ENCODE measurements around the gene GSAP.
"Not testable (repeated sequence)": the region's sequence is repeated elsewhere in the genome, so short reads cannot be mapped to it uniquely, and the experiment has no call there.

The GSAP gene

DNA sequence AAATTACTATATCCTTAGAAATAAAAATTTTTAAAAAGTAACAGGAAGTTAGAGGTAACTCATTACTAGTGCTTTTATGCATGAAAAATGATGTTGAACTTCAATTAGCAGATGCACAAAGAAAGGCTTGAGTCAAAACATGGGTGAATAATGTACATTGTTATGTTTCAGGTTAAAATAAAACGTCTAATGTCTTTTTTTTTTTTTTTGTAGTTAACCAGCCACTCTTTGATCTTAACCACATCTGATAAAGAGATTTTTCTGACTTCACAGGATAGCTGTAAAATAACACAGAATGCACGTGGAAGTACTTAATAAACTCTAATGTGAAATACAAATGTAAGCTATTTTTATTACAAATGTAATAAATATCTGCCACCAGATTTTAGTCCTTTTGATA lies 61.7 kb downstream of the GSAP start:
- DNase-seq, result no peak

DNA sequence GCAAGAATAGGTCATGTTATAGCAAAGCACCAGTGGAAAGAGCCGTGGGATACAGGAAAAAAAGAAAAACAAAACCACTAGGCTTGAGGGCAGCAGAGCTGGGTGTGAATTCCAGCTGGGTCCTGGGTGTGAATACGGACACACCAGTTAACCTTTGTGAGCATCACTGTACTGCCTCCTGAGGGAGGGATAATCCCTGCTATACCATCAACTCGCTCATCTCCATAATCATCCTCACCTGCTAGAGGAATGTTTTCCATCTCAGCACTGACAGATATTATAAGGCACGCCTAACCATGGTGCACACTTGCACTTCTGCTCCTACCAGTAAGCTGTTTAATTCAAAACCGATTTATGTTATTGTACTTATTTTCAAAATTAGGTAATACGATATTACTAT lies 62.2 kb downstream of the GSAP start:
- no peak for DNase-seq

DNA sequence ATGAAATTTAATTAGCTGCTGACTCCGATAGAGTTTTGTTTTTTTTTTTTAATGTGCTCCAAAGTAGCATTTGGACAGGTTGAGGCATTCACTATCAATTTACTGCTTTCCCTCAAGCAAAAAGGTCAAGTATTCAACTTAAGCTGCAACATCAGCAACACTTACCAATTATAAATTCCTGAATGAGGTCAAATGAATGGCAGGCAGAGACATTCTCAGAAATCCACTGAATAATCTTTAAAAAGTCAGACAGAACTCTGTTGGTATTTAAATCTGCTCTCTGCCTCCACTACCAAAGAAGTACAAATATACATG lies 62.8 kb downstream of the GSAP start:
- DNase-seq, result no peak

DNA sequence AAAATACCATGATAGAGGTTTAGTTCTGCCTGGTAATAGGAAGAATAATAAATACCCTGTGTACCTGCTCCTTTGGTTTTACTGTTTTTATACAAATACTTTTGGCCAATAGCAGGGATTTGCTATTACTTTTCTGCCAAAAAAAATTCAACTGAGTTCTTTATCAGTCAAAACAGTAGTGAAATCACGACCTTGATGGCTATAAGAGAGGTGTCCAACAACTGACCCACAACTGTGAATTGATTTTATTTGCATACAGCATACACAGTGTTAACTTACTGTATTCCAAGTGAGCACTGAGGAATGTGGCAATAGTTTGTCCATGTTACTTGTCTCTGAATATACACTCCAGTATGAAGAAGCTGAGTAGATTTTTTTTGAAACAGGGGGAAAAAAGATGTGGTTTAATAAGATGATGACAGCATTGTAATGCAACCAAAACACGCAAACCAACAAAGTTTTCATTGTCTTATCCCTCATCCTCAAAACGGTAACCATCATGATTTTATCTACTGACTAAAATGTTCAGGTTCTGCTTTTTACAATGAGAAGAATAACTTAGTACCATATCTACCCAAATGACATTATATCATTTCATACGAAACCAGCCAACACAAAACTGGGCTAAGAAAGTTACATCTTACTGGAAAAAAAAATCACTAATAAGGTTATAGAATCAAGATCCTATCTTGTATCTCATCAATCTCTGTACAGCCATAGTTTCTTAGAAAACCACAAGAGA lies 63.3 kb downstream of the GSAP start:
- DNase-seq, result no peak

DNA sequence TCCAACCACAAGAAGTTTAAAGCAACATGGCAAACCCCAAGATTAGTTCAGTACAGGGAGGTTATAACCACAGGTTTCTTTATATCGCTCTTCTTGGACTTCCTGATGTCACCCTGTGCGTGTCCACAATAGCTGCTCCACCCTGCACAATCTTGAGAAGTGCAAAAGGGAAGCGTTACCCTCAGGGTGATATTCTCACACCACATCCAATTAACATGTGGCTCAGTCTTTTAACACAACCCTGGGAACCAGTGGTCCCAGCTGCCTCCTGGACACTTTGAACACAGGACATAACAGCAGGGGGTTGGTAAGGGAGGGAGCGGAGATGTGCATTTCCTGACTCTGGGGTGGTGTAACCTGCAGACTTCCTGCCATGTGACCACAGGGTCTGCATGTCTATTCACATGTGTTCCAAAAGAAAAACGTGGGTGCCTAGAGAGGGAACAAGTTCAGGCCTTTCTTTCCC lies 64.6 kb downstream of the GSAP start:
- peak; percentile 63 for DNase-seq

DNA sequence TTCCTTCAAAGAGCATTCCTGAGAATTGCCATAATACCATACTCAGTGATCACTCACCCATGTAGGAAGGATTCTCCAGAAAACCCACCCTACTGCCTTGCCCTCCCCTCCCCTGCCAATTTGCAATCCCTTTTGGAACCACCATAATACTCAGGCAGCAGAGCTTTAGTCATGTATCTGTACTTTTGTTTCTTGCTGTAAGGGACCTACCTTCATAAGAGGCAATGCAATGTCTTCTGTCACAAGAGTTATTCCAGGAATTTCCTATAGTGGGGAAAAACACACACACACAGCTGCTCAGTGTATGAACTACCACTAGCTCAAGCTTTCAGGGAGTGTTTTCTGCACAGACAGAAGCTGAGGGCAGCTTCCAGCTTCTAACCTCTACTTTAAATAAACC lies 67.0 kb downstream of the GSAP start:
- DNase-seq, result no peak

DNA sequence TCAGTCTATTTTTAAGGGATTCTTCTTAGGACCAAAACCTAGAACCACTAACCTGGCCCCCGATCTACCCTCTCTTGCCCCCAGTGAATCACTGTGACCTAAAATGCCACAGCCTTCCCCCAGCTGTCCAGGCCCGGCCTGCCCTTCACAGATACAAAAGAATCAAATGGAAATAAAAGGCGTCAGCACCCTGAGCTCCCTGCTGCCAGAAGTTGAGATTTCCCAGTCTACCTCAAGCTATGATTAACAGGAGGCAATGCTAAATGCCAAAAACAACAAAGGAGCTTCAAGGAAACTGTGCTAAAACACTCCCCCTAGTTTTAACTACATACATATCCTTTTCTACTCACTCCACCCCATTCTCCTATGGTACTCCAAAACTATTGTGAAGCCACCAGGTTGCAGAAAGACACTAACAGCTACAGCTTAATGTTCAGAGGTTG lies 67.8 kb downstream of the GSAP start:
- DNase-seq, result no peak

DNA sequence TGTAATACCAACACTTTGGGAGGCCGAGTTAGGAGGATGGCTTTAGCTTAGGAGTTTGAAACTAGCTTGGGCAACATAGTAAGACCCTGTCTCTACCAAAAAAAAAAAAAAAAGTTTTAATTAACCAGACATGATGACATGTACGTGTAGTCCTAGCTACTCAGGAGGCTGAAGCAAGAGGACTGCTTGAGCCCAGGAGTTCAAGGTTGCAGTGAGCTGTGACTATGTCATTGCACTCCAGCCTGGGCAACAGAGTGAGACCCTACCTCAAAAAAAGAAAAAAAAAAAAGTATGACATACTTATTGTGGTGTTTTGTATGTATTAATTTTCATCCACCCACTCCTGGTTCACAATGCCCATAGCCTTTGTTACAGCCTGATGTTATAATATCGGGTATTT lies 69.7 kb downstream of the GSAP start:
- DNase-seq, result no peak

DNA sequence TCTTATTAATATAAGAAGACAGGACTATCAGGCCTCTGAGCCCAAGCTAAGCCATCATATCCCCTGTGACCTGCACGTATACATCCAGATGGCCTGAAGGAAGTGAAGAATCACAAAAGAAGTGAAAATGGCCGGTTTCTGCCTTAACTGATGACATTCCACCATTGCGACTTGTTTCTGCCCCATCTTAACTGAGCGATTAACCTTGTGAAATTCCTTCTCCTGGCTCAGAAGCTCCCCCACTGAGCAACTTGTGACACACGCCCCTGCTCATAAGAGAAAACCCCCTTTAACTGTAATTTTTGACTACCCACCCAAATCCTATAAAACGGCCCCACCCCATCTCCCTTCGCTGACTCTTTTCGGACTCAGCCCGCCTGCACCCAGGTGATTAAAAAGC lies 70.7 kb downstream of the GSAP start:
- not testable (repeated sequence) for DNase-seq

DNA sequence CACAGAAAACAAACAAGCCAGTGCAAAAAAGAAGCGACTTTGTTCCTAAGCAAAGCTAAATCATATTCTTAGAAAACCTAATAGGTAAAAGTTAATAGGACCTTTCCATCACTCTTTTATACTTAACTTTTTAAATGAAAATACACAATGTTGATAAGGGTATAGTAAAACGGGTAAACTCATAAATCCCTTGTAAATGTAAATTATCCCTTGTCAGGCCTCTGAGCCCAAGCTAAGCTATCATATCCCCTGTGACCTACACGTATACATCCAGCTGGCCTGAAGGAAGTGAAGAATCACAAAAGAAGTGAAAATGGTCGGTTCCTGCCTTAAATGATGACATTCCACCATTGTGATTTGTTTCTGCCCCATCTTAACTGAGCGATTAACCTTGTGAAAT lies 76.4 kb downstream of the GSAP start:
- no peak for DNase-seq

DNA sequence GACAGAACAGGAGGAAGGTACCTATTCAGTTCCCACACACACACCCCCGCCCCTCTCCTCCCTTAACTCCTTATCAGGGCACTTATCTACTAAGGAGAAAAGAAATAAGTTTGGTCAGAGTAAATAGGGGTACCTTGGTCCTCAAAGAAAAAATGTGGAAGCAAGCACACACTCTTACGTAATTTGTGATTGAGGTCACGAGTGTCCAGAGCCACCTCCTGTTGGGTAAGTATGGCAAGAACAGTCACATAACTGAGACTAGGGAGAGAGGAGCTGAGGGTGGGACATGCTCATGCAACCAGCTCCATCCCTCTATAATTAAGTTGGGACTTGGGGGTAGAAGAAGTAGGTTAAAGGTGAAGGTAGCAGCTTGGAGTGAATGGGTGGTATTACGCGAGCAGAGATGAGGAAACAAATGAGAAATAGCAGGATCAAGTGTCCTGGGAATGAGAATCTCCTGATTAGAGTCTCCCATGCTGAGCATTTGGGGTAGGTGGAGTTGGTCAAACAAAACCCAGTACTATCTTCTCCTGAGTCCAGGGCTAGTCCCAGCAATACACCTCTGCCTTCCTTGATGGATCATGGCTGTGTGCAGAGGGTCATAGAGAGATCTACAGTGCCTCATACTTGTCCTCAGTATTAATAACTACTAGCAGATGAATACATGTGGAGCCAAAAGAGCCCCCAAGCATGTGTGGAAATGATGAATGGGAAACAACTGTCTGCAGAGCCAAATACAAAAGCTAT lies 77.1 kb downstream of the GSAP start:
- no peak for DNase-seq

DNA sequence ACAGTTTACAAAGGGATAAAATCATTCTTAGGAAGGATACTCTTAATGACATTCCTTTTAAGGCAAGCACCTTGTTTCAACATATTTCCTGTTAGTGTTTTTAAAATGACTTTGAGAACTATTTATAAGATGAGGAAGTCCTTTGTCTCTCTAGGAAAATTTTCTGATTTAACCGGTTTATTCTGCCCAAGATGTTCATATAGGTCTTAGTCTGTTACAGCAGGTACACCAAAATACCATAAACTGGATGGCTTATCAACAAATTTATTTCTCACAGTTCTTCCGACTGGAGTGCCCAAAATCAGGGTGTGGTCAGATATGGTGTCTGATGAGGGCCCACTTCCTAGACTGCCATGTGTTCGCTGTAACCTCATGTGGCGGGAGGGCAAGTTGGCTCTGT lies 77.9 kb downstream of the GSAP start:
- no peak for DNase-seq

DNA sequence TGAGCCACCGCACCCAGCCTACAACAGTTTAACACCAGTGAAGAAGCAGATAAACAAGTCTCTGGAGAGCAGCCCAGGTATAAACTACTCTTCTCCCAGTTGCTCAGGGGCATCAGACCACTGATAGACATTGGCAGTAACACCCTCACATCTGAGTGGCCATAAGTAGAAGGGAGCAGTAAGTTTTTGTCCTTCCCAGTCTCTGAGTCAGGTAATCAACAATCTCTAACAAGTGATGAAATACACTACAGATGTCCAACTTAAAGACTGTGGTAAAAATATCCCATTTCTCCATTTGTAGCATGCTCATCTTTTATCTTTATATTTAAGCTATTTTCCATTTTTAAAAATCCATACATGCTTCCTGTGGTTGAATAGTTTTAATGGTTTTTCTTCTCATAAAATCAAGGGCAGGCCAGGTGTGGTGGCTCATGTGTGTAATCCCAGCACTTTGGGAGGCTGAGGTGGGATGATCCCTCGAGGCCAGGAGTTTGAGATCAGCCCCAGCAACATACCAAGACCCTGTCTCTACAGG lies 78.6 kb downstream of the GSAP start:
- DNase-seq, result no peak

DNA sequence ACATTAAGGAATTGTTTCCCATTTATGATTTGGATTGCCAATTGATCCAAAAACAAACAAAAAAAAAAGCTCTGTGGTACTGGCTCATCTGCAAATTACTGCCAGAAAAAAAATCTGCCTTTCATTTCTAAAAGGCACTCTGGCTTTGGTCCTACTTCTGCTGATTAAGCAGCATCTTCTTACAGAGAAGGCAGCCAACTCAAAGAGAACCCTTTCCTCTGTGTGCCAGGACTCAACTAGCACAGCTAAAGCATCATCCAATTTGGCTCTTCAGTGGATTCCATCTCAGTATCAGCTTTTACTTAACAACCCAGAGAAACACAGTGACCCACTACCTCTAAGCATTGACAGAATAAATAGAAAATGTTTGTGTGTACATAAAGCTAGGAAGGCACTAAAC lies 80.6 kb downstream of the GSAP start:
- no peak for DNase-seq

DNA sequence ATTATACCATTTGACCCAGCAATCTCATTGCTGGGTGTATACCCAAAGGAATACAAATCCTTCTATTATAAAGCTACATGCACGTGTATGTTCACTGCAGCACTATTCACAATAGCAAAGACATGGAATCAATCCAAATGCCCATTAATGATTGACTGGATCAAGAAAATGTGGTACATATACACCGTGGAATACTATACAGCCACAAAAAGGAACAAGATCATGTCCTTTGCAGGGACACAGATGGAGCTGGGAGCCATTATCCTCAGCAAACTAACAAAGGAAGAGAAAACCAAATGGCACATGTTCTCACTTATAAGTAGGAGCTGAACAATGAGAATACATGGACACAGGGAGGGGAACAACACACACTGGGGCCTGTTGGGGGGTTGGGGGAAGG lies 82.1 kb downstream of the GSAP start:
- not testable (repeated sequence) for DNase-seq

DNA sequence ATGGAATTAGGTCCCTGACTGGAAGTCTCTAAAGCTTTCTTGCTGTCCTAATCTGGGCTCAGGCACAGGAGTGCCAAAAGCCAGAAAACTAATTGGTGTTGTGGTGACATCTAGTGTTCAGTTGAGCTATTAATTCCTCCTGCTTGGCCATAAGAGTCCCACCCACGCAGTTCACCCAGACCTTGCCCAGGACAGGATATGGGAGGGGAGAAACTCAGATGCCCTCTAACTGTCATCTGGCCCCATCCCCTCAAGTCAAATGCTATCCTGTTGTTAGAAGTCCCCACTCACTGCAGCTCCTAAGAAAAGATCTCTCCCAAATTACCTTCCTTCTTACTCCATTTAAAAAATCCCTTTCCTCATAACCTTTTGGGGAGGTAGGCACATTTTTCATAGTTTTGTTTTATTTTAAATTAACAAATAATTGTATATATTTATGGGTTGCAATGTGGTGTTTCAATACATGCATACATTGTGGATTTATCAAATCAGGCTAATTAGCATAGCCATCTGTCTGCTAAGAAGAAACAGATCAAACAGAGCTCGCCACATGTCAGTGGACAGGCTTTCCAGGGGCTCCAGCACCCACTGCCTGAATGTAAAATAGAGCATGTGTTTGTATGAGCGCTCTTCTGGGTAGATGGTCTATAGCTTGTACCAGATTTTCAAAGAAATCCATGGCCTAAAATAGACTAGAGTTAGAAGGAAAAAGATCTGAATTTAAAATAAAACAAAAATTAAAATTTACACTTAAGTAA lies 84.0 kb downstream of the GSAP start:
- DNase-seq, result peak; percentile 48

DNA sequence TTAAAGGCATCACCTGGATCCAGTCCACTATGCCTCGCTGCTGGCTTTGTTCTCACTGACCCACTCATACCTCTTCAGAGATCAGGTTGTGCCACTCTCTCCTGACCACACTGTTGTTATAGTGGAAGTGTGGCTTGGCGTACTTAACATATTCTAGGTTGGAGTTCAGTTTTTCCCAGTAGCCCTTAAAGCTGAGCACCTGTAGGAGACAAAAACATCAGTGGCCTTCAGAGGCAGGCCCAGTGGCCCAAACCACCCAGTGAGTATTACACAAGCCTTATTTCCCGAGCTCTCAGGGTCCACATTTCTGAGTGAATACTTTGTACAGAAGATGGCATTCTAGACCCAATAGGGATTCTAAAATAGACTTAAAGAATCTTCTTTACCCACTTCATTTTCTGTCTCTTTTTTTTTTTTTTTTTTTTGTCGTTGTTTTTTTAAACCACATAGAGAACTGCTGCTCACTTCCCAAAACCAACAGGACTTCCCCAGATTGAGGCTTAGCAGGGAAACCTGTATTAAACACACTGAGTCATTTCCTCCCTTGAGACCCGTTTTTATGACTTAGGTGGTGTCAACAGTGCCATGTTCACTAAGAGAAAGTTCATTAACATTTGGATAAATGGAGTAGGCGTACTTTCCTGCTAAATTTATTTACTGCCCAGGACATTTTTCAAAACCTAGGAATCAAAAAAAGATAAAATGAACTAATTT lies 85.8 kb downstream of the GSAP start:
- DNase-seq, result no peak

DNA sequence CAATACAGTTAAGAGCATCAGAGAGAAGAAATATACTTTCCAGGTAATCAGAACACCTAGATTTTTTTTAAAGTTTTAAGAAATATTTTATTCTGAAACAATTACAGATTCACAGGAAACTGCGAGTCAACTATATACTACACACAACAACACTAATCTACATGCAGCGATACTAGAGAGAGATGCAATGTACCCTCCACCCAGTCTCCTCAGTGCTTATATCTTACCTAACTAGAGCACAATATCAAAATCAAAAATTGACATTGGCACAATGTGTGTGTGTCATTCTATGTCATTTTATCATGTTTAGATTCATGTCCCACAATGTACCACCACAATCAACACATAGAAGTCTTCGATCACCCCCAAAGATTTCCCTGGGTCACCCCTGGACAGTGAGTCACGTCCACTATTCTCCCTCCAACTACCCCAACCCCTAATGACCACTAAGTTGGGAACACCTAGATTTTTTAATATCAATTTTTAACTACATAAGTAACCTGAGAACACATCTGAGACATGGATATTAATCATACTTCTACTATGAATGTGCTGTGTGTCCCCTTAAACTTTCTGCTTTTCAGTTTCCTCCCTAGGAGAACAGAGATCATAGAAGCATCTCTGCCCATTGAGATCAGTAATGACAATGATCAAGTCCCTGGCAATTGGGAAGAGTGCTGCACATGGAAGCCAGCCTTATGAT lies 86.5 kb downstream of the GSAP start:
- no peak for DNase-seq

DNA sequence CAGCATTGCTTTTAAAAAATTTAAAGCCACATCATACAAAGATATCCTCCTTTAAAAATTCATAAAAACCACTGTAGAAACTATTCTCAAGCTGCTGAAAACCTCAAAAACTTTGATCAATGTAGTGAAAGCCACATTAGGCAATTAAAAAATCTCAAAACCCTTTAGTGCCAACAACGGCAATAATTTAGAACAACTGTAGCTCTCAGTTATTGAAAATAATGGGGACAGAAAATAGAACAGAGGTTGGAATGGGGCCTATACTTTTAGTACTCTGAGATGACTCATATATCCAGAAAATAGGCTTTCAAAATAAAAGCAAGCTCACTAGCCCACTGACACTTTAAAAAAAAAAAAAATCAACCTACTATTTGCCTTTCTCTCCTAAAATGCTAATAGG lies 87.5 kb downstream of the GSAP start:
- DNase-seq, result no peak

DNA sequence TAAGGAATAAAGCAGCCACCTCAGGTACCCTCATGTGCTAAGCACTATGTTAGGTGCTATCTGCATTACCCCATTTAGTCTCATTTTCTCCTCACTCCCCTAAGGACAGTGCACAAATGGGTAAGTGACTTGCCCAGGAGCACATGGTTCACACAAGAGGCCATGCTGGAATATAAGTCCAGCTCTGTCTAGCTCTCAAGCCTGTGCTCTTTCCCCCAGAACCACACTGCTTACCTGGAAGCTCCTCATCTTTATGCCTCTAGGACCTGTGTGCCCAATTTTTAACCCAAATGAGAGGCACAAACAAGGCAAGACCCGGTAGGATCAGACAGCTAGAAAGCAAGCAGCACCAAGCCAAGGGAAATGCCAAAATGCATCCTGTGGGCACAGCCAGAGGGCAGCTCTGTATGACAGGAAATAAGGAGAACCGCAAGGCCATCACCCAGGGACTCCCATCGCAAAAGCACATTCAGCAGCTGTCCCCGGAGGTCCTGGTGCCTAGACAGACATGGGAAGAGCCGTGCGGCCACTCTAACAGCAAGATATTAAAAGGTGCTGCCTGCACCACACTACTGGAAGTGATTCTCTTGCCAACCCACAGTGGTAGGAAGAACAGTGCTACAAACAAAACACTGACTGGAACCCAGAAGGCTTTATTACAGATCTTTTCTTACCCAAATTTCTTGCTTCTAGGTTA lies 88.1 kb downstream of the GSAP start:
- peak; percentile 38 for DNase-seq

DNA sequence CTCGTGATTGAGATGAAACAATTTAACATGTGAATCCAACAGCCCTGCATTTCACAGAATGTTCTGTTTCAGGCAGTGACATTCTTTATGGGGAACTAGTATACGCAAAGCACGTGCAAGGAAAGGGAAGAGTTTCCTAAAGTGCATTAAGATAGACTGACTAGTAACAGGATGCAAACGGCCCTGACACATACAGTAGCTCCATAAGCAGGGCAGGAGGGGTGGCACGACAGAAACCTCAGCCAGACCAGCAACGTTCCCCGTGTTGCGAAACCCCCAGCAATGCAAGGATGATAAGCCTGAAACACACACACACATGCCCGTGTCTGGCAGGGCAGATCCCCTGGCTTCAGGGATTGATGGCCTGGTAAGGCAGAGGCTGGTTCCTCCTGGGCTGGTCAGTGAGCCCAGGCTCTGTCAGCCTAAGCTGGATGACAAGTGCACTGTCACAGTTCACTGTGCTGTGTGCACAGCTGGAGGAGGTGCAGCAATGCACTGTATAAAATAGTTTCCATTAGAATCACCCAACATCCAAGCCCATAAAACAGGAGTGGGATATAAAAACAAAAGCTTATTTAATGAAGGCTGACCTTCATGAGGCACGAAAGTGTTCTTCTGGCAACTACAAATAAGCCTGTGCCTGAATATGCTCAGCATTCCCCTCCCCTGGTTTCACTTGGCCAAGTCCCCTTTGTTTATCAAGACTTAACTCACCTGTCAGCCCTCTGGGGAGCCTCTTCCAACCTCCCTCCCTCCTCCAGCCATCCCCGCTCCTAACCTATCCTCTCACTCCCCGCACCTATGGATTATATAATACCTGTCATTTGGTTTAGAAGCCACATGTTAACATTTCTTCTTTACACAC lies 88.8 kb downstream of the GSAP start:
- DNase-seq, result no peak

All from CD4-positive, alpha-beta T cell treated with Interleukin-6 for 4 hours (primary cell).